ENCODE measurements around the gene UBE2U. TPM values are rescaled to one million over a fixed set of nuclear protein-coding genes. Genes with fewer than 3 reads are reported as not detected.

UBE2U gene
- total RNA-seq, 1 experiment from 2014 or later, result not detected

DNA sequence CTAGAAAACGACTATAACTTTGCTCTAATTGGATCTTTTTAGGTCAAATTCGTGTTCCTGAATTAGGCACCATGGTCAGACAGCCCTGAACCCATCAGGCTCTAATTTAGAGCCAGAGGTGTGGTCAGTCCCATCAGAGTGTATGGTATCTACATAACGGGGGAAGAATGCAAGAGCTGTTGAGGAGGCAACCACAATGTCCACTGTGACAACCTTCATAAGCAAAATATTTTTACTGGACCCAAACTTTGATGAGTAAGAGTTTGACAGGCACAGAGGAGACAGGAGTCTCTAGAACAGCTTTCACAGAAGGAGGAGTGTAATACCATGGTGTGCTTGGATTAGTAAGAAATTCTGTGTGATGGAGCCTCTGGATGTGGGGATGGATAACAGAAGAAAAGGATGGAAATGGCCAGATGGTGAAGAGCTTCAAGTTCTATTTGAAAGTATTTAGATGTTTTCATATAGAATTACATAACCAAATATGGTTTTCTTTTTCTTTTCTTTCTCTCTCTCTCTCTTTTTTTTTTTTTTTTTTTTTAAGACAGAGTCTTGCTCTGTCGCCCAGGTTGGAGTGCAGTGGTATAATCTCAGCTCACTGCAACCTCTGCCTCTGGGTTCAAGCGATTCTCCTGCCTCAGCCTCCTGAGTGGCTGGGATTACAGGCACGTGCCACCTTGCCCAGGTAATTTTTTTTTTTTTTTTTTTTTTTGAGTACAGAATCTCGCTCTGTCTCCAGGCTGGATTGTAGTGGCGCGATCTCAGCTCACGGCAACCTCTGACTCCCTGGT, 24.9 kb downstream of the UBE2U start:
- H3K9me3 ChIP-seq (ENCODE audit: control insufficient read depth in 1 of 2, insufficient read depth in 1 of 2, low read depth in 1 of 2, low read length in 2 of 2), result no peaks in the 10 kb centered on the region
- no peak for TF ChIP-seq SRF (IDR thresholded peaks at IDR 0.05; ENCODE audit: low read depth)
- TF ChIP-seq, protein P1, sequence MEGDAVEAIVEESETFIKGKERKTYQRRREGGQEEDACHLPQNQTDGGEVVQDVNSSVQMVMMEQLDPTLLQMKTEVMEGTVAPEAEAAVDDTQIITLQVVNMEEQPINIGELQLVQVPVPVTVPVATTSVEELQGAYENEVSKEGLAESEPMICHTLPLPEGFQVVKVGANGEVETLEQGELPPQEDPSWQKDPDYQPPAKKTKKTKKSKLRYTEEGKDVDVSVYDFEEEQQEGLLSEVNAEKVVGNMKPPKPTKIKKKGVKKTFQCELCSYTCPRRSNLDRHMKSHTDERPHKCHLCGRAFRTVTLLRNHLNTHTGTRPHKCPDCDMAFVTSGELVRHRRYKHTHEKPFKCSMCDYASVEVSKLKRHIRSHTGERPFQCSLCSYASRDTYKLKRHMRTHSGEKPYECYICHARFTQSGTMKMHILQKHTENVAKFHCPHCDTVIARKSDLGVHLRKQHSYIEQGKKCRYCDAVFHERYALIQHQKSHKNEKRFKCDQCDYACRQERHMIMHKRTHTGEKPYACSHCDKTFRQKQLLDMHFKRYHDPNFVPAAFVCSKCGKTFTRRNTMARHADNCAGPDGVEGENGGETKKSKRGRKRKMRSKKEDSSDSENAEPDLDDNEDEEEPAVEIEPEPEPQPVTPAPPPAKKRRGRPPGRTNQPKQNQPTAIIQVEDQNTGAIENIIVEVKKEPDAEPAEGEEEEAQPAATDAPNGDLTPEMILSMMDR (IDR thresholded peaks at IDR 0.05 in 2 of 3, conservative IDR thresholded peaks at IDR 0.05 in 1 of 3; ENCODE audit: borderline replicate concordance in 1 of 3, insufficient read depth in 1 of 3, low read depth in 2 of 3, low read length in 2 of 3), result no peak
- TF ChIP-seq, protein P2, sequence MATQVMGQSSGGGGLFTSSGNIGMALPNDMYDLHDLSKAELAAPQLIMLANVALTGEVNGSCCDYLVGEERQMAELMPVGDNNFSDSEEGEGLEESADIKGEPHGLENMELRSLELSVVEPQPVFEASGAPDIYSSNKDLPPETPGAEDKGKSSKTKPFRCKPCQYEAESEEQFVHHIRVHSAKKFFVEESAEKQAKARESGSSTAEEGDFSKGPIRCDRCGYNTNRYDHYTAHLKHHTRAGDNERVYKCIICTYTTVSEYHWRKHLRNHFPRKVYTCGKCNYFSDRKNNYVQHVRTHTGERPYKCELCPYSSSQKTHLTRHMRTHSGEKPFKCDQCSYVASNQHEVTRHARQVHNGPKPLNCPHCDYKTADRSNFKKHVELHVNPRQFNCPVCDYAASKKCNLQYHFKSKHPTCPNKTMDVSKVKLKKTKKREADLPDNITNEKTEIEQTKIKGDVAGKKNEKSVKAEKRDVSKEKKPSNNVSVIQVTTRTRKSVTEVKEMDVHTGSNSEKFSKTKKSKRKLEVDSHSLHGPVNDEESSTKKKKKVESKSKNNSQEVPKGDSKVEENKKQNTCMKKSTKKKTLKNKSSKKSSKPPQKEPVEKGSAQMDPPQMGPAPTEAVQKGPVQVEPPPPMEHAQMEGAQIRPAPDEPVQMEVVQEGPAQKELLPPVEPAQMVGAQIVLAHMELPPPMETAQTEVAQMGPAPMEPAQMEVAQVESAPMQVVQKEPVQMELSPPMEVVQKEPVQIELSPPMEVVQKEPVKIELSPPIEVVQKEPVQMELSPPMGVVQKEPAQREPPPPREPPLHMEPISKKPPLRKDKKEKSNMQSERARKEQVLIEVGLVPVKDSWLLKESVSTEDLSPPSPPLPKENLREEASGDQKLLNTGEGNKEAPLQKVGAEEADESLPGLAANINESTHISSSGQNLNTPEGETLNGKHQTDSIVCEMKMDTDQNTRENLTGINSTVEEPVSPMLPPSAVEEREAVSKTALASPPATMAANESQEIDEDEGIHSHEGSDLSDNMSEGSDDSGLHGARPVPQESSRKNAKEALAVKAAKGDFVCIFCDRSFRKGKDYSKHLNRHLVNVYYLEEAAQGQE (IDR thresholded peaks at IDR 0.05; ENCODE audit: low read depth), result no peak
- no peak for TF ChIP-seq POLR2AphosphoS5 (IDR thresholded peaks at IDR 0.05; ENCODE audit: low read depth, low read length)
- DNase-seq (ENCODE audit: low read depth, low spot score), result no peak
- H3K4me2 ChIP-seq (ENCODE audit: low read length), result no peak overlapping the region
- H2AFZ ChIP-seq (ENCODE audit: low read depth, low read length, poor library complexity, severe bottlenecking), result peak overlapping the region; percentile 56
- ATAC-seq, result no peak
- H3K27ac ChIP-seq (ENCODE audit: low read depth, low read length), result no peak overlapping the region
- ChIA-PET RAD21 (ENCODE audit: low non-redundant PET in 1 of 2, low total read pairs in 2 of 2, uncharacterized antibody in 2 of 2, unreplicated experiment in 2 of 2) (no interaction called here), POLR2A (no interaction called here), CTCF (no interaction called here)
- H3K27me3 ChIP-seq (ENCODE audit: insufficient read depth, low read length), result no peaks in the 10 kb centered on the region
- intact Hi-C loops (cut with micrococcal nuclease), result no loop called here
- peaks cover 0 to 12% of the 10 kb centered on the region in 2 experiments; a peak in 2 of 4 replicates for H3K4me1 ChIP-seq (ENCODE audit: control insufficient read depth in 1 of 2, insufficient read depth in 2 of 2, low read length in 2 of 2)
- H3K79me2 ChIP-seq (ENCODE audit: insufficient read depth, low read length), result no peaks in the 10 kb centered on the region
- no peaks in the 10 kb centered on the region for H3K9me2 ChIP-seq (ENCODE audit: insufficient read depth)
- H3K9ac ChIP-seq (ENCODE audit: low read length), result no peak overlapping the region
- H3K36me3 ChIP-seq (ENCODE audit: control insufficient read depth in 1 of 2, insufficient read depth in 2 of 2, low read length in 2 of 2), result no peaks in the 10 kb centered on the region
- H4K20me1 ChIP-seq (ENCODE audit: insufficient read depth), result no peaks in the 10 kb centered on the region
- no TSS peak for BruUV-seq (replicated peaks)
- no peak overlapping the region for H3K4me3 ChIP-seq (replicated peaks in 1 of 2; ENCODE audit: low read depth in 1 of 2, low read length in 2 of 2)
